Coronary artery (tissue), 2 donors: Measurements from ENCODE around the gene COL18A1.

ENCODE experiments used
- DNase-seq: peaks from one replicate; pipeline ENCODE4 v3.0.0-alpha.2; 2017; ENCODE audit warnings: low spot score
- H3K27ac ChIP-seq, 2 donors: fragments of 200-600 bp; sonication (generic); one replicate each; pipeline ENCODE4 v1.5.1; 2016 to 2019
- H3K4me3 ChIP-seq: fragments of 200-600 bp; sonication (generic); 2 replicates; pipeline ENCODE4 v1.5.1; 2016; ENCODE audit warnings: mild to moderate bottlenecking, moderate library complexity
- CTCF ChIP-seq: fragments of 200-600 bp; sonication (generic); IDR thresholded peaks from one replicate; pipeline ENCODE4 v1.5.1; 2019; ENCODE audit warnings: antibody characterized with exemption

The COL18A1 gene

GRCh38 chr21:45411810-45412206 lies 6.8 kb downstream of the COL18A1 start:
- no peak for TF ChIP-seq CTCF
- no peak for DNase-seq
- H3K4me3 ChIP-seq, result peak overlapping the region; percentile 54
- H3K27ac ChIP-seq, result peak overlapping the region; percentile 88 to 98

GRCh38 chr21:45412491-45412890 lies 7.5 kb downstream of the COL18A1 start:
- Histone ChIP-seq H3K27ac (peak overlapping the region; percentile 88 to 97), H3K4me3 (no peak overlapping the region)
- TF ChIP-seq CTCF, result no peak
- no peak for DNase-seq

GRCh38 chr21:45412909-45413611 lies 8.1 kb downstream of the COL18A1 start:
- Histone ChIP-seq H3K4me3 (no peak overlapping the region), H3K27ac (peak overlapping the region; percentile 88 to 97)
- TF ChIP-seq CTCF, result no peak
- no peak for DNase-seq

GRCh38 chr21:45413922-45414321 lies 9.0 kb downstream of the COL18A1 start:
- H3K4me3 ChIP-seq, result peak overlapping the region; percentile 12
- TF ChIP-seq CTCF, result no peak
- no peak for DNase-seq
- peak overlapping the region; percentile 88 to 97 for H3K27ac ChIP-seq

GRCh38 chr21:45414396-45415187 lies 9.6 kb downstream of the COL18A1 start:
- Histone ChIP-seq H3K27ac (peak overlapping the region; percentile 88 to 97), H3K4me3 (peak overlapping the region; percentile 12)
- DNase-seq, result no peak
- TF ChIP-seq CTCF, result no peak

GRCh38 chr21:45415188-45415942 lies 10.4 kb downstream of the COL18A1 start:
- TF ChIP-seq CTCF, result no peak
- DNase-seq, result no peak
- peak overlapping the region; percentile 88 to 97 for H3K27ac ChIP-seq
- H3K4me3 ChIP-seq, result no peak overlapping the region
